ENCODE measurements around the gene TUBE1.

TUBE1 gene

GRCh38 chr6:112096901-112097300 lies 9.6 kb upstream of the TUBE1 start:
- H3K27ac ChIP-seq = no peak overlapping the region
- TF ChIP-seq ZFX (IDR thresholded peaks at IDR 0.05; ENCODE audit: borderline replicate concordance) = no peak
- TF ChIP-seq, protein P1, sequence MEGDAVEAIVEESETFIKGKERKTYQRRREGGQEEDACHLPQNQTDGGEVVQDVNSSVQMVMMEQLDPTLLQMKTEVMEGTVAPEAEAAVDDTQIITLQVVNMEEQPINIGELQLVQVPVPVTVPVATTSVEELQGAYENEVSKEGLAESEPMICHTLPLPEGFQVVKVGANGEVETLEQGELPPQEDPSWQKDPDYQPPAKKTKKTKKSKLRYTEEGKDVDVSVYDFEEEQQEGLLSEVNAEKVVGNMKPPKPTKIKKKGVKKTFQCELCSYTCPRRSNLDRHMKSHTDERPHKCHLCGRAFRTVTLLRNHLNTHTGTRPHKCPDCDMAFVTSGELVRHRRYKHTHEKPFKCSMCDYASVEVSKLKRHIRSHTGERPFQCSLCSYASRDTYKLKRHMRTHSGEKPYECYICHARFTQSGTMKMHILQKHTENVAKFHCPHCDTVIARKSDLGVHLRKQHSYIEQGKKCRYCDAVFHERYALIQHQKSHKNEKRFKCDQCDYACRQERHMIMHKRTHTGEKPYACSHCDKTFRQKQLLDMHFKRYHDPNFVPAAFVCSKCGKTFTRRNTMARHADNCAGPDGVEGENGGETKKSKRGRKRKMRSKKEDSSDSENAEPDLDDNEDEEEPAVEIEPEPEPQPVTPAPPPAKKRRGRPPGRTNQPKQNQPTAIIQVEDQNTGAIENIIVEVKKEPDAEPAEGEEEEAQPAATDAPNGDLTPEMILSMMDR (IDR thresholded peaks at IDR 0.05) = no peak

DNA sequence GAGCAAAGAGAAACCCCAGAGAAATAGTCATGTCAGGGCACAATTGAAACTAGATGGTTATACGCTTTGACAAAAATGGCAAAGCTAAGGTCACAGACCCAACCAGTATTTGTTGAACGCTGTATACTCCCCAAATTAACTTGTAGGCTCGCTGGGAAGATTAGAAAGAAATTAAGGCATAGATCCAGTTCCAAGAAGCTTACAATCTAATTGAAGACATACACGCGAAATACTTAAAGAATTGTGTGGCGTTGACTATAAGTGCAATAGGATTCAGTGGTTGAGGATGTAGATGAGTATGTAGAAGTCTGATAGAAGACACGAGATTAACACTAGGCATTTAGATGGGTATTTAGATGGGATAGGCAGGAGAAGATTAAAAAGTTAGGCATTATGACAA lies 634 bp upstream of the TUBE1 start:
- H3K27ac ChIP-seq = peak overlapping the region; percentile 62; the same call in 1 of the 2 replicates
- TF ChIP-seq ZFX (IDR thresholded peaks at IDR 0.05; ENCODE audit: borderline replicate concordance) = no peak
- TF ChIP-seq, protein P1 (IDR thresholded peaks at IDR 0.05) = no peak

DNA sequence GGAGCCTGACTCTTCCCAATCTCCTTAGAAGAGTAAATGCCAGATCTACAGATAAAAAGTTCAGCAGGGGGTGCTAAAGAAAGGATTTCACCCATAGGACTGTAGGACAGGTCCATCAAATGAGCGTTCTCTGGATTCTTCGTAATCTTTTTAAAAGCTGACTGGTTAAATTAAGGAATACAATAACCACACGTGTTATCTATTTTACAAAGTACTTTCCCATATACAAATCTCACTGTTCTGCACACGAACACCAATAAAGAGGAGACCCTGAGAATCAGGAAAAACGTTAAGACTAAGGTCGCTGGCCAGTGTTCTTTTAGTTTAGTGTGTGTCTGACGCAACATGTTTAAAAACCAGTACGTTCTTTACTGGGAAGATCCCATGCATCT lies 542 bp downstream of the TUBE1 start:
- TF ChIP-seq ZFX (IDR thresholded peaks at IDR 0.05; ENCODE audit: borderline replicate concordance) = no peak
- TF ChIP-seq, protein P1 (IDR thresholded peaks at IDR 0.05) = peak; percentile 41; the same call in 1 of the 2 replicates

DNA sequence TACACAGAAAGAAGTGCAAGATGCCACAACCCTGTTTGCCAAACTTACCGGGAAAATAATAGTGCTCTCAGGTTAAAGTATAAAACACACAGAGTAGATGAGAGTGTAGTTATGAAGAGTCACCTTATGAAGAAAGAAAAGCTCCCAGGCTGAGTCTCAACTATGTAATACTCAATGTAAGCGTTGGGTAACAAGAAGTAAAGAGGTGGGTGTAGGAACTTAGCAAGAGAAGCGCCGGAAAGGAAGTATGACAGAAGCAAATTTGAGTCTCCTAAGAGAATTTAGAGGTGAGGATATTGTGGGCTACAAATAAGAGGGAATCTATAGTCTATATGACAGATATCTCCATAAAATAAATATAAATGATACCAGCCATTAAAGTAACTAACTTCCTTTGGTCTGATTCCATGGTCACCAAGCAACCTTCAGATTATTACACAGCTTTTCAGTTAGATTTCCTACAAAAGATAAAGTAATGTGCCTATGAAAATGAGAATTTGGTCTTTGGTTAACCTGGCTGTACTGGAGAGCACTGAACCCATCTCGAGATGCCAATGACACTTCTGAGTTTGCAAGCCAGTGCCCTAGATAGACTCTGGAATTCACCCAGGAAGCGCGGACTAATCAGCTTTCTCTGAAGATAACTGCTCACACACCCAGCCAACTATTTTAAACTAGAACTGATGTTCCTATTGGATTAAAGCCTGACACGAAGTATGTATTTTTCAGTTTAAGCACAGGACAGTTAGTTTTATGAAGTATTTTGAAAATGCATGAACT lies 1.8 kb downstream of the TUBE1 start:
- TF ChIP-seq, protein P1 (IDR thresholded peaks at IDR 0.05) = no peak
- TF ChIP-seq ZFX (IDR thresholded peaks at IDR 0.05; ENCODE audit: borderline replicate concordance) = no peak
- no peak overlapping the region for H3K27ac ChIP-seq

More for the DNA sequence above, 542 bp downstream of the TUBE1 start:
- H3K27ac ChIP-seq = peak overlapping the region; percentile 62

DNA sequence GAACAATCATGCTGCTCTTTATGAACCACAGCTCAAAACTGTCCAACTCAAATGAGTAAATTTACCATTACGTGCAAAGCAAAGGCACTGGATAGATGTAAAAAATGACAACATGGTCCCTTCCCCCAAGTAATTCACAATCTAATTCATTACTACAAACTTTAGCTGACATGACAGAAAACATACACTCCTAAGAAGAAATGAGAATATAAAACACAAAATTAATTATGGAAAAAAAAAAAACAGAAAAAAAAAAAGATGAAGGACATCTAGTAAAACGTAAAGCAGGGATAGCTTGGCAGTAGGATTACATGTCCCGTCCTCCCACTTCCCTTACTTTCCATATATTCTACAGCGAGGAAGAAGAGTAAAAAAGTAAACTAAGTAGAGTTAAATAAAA lies 5.7 kb downstream of the TUBE1 start:
- H3K27ac ChIP-seq = no peak overlapping the region
- TF ChIP-seq, protein P1 (IDR thresholded peaks at IDR 0.05) = no peak
- no peak for TF ChIP-seq ZFX (IDR thresholded peaks at IDR 0.05; ENCODE audit: borderline replicate concordance)

GRCh38 chr6:112066606-112067005 lies 20.7 kb downstream of the TUBE1 start:
- TF ChIP-seq, protein P1 (IDR thresholded peaks at IDR 0.05) = no peak
- no peak for TF ChIP-seq ZFX (IDR thresholded peaks at IDR 0.05; ENCODE audit: borderline replicate concordance)
- no peak overlapping the region for H3K27ac ChIP-seq

GRCh38 chr6:112065426-112065986 lies 21.8 kb downstream of the TUBE1 start:
- no peak for TF ChIP-seq ZFX (IDR thresholded peaks at IDR 0.05; ENCODE audit: borderline replicate concordance)
- TF ChIP-seq, protein P1 (IDR thresholded peaks at IDR 0.05) = no peak

More at GRCh38 chr6:112065426-112065986, 21.8 kb downstream of the TUBE1 start:
- H3K27ac ChIP-seq = no peak overlapping the region
